Hippocampal formation (tissue), 2 donors: Measurements from ENCODE around the gene TOX2.

Source experiments
- DNase-seq, 2 donors: peaks; one replicate each; lab custom pipeline; 2025; lab: John Stamatoyannopoulos, UW

Gene TOX2

GRCh38 chr20:44019638-44020335 lies 105.1 kb downstream of the TOX2 start:
- DNase-seq = no peak

- DNase-seq = no peak
These were observed 105.9 kb downstream of the TOX2 start for GRCh38 chr20:44020406-44021148.

- no peak for DNase-seq
These were observed 106.5 kb downstream of the TOX2 start for GRCh38 chr20:44021186-44021585.

- DNase-seq = no peak
These were observed 107.2 kb downstream of the TOX2 start for GRCh38 chr20:44021900-44022299.

- DNase-seq = no peak
These were observed 107.8 kb downstream of the TOX2 start for GRCh38 chr20:44022464-44022863.

GRCh38 chr20:44023515-44024371 lies 109.1 kb downstream of the TOX2 start:
- no peak for DNase-seq

- no peak for DNase-seq
These were observed 110.3 kb downstream of the TOX2 start for GRCh38 chr20:44024820-44025580.

GRCh38 chr20:44025756-44026155 lies 111.1 kb downstream of the TOX2 start:
- no peak for DNase-seq

- DNase-seq = no peak
These were observed 112.1 kb downstream of the TOX2 start for GRCh38 chr20:44026647-44027342.

GRCh38 chr20:44027343-44028002 lies 112.8 kb downstream of the TOX2 start:
- no peak for DNase-seq

- DNase-seq = no peak
These were observed 113.5 kb downstream of the TOX2 start for GRCh38 chr20:44028003-44028730.

- DNase-seq = no peak
These were observed 114.5 kb downstream of the TOX2 start for GRCh38 chr20:44028868-44029847.

GRCh38 chr20:44029848-44030230 lies 115.2 kb downstream of the TOX2 start:
- DNase-seq = no peak

GRCh38 chr20:44030394-44030793 lies 115.7 kb downstream of the TOX2 start:
- no peak for DNase-seq

- DNase-seq = no peak
These were observed 116.4 kb downstream of the TOX2 start for GRCh38 chr20:44031001-44031574.

- DNase-seq = no peak
These were observed 117.3 kb downstream of the TOX2 start for GRCh38 chr20:44031781-44032582.

- no peak for DNase-seq
These were observed 118.1 kb downstream of the TOX2 start for GRCh38 chr20:44032583-44033331.
